Activated CD8-positive, alpha-beta T cell treated with anti-CD3 and anti-CD28 coated beads, Interleukin-2, amount 10 ng/mL, durations not matched to agents 7 days and 5 days (primary cell): ENCODE measurements around the gene GAN. TPM values are rescaled to one million over a fixed set of nuclear protein-coding genes. Genes with fewer than 3 reads are reported as not detected.
"Not testable (repeated sequence)": the region's sequence is repeated elsewhere in the genome, so short reads cannot be mapped to it uniquely, and the experiment has no call there.

Source experiments
- ATAC-seq: fragments of 150-1000 bp; cut with Tn5 transposase; one replicate; pipeline ENCODE4 v1.10.0; 2021; ENCODE audit warnings: moderate library complexity
- CTCF ChIA-PET: fragments of 350-600 bp; sonication (Branson Sonifier 250); formaldehyde crosslinking; loops from one replicate; lab custom pipeline; 2021; ENCODE audit warnings: antibody characterized with exemption; lab: Charles Lee
- POLR2A ChIA-PET: fragments of 350-600 bp; sonication (Branson Sonifier 250); formaldehyde crosslinking; loops from one replicate; lab custom pipeline; 2021; ENCODE audit warnings: antibody characterized with exemption; lab: Charles Lee
- DNase-seq: peaks from one replicate; pipeline ENCODE4 v3.0.0-alpha.2; 2020
- H3K27ac Mint-ChIP-seq: one replicate; pipeline ENCODE4 v1.8.0; 2021; ENCODE audit warnings: mild to moderate bottlenecking, mixed read lengths
- H3K27me3 Mint-ChIP-seq: one replicate; pipeline ENCODE4 v1.8.0; 2021; ENCODE audit warnings: low read depth, mixed read lengths
- H3K36me3 Mint-ChIP-seq: one replicate; pipeline ENCODE4 v1.8.0; 2021; ENCODE audit warnings: low read depth, mixed read lengths
- H3K4me1 Mint-ChIP-seq: one replicate; pipeline ENCODE4 v1.8.0; 2021; ENCODE audit warnings: low read depth, mixed read lengths
- H3K4me3 Mint-ChIP-seq: one replicate; pipeline ENCODE4 v1.8.0; 2021; ENCODE audit warnings: mild to moderate bottlenecking, mixed read lengths
- H3K9me3 Mint-ChIP-seq: one replicate; pipeline ENCODE4 v1.8.0; 2022; ENCODE audit warnings: mixed read lengths; ENCODE audit not compliant: insufficient read depth
- total RNA-seq, 2 experiments: library from RNA; stranded (reverse); gene quantifications; one replicate each; pipeline ENCODE4 v1.2.3, GENCODE V29; 2021

Gene GAN
- total RNA-seq, 2 experiments from 2014 or later = 7.7 to 8.5 TPM

GRCh38 chr16:81403601-81404391 lies 89.0 kb downstream of the GAN start:
- no peaks in the 10 kb centered on the region for H3K36me3 Mint-ChIP-seq
- DNase-seq (peak; percentile 87), ATAC-seq (peak; percentile 95)
- CTCF ChIA-PET = interaction anchor here (0.6 to 3.2 kb wide), 24 partner anchors 8 to 526 kb away, joined by 3 to 27 read pairs (median 4); no protein-coding TSS in a partner anchor
- H3K4me1 Mint-ChIP-seq = peaks cover 5% of the 10 kb centered on the region
- H3K4me3 Mint-ChIP-seq = no peak overlapping the region
- POLR2A ChIA-PET = interaction anchor here (0.6 kb wide), 1 partner anchor 218 kb away, joined by 3 read pairs; no protein-coding TSS in a partner anchor
- peaks cover 13% of the 10 kb centered on the region for H3K27me3 Mint-ChIP-seq
- no peak overlapping the region for H3K27ac Mint-ChIP-seq
- no peaks in the 10 kb centered on the region for H3K9me3 Mint-ChIP-seq

GRCh38 chr16:81405002-81405401 lies 90.2 kb downstream of the GAN start:
- CTCF ChIA-PET = interaction anchor here (1.3 to 3.2 kb wide), 9 partner anchors 19 to 331 kb away, joined by 3 to 27 read pairs (median 11); no protein-coding TSS in a partner anchor
- H3K9me3 Mint-ChIP-seq, ATAC-seq, H3K4me1 Mint-ChIP-seq, DNase-seq, H3K36me3 Mint-ChIP-seq, H3K4me3 Mint-ChIP-seq, POLR2A ChIA-PET, H3K27ac Mint-ChIP-seq: not testable (repeated sequence)
- H3K27me3 Mint-ChIP-seq = peaks cover 13% of the 10 kb centered on the region

GRCh38 chr16:81405702-81406113 lies 90.9 kb downstream of the GAN start:
- Mint-ChIP-seq H3K4me3 (no peak overlapping the region), H3K27me3 (peaks cover 13% of the 10 kb centered on the region), H3K27ac (no peak overlapping the region), H3K9me3 (no peaks in the 10 kb centered on the region), H3K36me3 (no peaks in the 10 kb centered on the region), H3K4me1 (peaks cover 5% of the 10 kb centered on the region)
- ChIA-PET POLR2A (no interaction called here), CTCF (no interaction called here)
- no peak for DNase-seq
- no peak for ATAC-seq

GRCh38 chr16:81408409-81408950 lies 93.7 kb downstream of the GAN start:
- Mint-ChIP-seq H3K4me1 (peaks cover 3% of the 10 kb centered on the region), H3K4me3 (no peak overlapping the region), H3K9me3 (no peaks in the 10 kb centered on the region), H3K36me3 (no peaks in the 10 kb centered on the region), H3K27ac (peak overlapping the region; percentile 6), H3K27me3 (peaks cover 8% of the 10 kb centered on the region)
- POLR2A ChIA-PET = no interaction called here
- DNase-seq = no peak
- CTCF ChIA-PET = no interaction called here
- ATAC-seq = no peak

DNA sequence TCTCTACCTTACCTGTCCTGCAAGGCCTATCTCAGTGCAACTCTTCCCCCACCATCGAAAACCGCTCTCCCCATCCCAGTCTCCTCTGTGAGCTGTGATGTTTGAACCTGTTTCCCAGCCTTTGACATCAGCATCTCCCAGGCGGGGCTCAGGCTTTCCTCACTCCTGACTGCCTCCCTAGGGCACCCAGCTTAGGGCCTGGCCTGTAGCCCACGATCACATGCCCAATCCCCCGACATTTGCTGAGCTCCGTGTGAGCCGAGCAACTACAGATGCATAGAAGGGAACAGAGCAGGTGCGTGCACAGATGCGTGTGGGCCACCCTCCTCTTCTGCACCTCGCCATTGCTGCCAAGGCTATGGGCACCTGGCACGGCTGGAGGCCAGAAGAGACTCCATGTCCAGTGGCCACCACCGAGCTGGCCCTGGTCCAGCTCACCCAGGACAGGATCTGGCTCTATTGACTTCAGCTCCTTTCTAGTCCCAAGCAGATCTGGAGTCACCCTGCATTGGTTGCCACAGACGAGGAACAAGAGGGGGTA lies 94.3 kb downstream of the GAN start:
- ChIA-PET CTCF (no interaction called here), POLR2A (no interaction called here)
- Mint-ChIP-seq H3K9me3 (no peaks in the 10 kb centered on the region), H3K27ac (peak overlapping the region; percentile 6), H3K4me3 (no peak overlapping the region), H3K4me1 (no peaks in the 10 kb centered on the region), H3K27me3 (peaks cover 8% of the 10 kb centered on the region), H3K36me3 (no peaks in the 10 kb centered on the region)
- DNase-seq = no peak
- no peak for ATAC-seq

- no peaks in the 10 kb centered on the region for H3K4me1 Mint-ChIP-seq
- no peak overlapping the region for H3K27ac Mint-ChIP-seq
- ATAC-seq (no peak), DNase-seq (no peak)
- ChIA-PET CTCF (no interaction called here), POLR2A (interaction anchor here (0.6 kb wide), 1 partner anchor 683 kb away, joined by 3 read pairs; no protein-coding TSS in a partner anchor)
- H3K4me3 Mint-ChIP-seq = no peak overlapping the region
- no peaks in the 10 kb centered on the region for H3K9me3 Mint-ChIP-seq
- no peaks in the 10 kb centered on the region for H3K36me3 Mint-ChIP-seq
- peaks cover 12% of the 10 kb centered on the region for H3K27me3 Mint-ChIP-seq
Measured at GRCh38 chr16:81410643-81411293, 96.0 kb downstream of the GAN start.

DNA sequence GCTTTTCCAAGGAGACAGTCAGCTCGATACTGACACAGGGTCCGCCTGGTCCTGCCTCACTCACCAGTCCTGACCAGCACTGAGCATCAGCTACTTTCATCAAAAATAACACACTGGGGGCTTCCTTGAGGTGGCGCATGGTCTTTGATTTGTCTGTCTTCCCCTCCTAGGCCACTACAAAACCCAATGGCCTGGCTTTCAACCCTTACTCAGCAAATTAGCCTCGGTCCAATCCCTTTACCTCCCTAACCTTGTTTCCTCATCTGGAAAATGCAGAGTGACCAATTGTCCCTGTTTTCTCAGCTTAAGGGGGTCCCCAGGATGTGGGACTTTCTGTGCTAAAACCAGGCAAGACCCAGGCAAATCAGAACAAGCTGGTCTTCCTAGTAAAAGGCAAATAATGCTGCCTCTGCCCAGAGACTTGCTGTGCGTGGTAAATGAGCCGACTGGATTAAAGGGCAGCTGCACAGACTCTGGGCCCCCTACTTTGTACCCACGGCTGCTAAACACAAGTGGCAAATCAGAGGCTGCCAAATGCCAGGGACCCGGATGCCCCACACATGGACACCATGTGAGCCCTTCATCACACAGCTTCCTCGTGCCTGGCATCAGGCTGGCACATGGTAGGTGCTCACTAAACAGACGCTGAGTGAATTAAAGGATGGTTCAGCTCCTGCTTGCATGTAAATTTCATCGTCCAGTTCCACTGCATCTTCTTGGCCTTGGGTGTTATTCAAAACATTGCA lies 98.7 kb downstream of the GAN start:
- no peaks in the 10 kb centered on the region for H3K9me3 Mint-ChIP-seq
- H3K36me3 Mint-ChIP-seq = no peaks in the 10 kb centered on the region
- no peak overlapping the region for H3K27ac Mint-ChIP-seq
- ATAC-seq = no peak
- no peak overlapping the region for H3K4me3 Mint-ChIP-seq
- DNase-seq = no peak
- H3K4me1 Mint-ChIP-seq = no peaks in the 10 kb centered on the region
- ChIA-PET POLR2A (interaction anchor here (1.2 kb wide), 1 partner anchor 63 kb away, joined by 3 read pairs; no protein-coding TSS in a partner anchor), CTCF (interaction anchor here (1.0 to 1.1 kb wide), 2 partner anchors 11 to 316 kb away, joined by 3 read pairs; no protein-coding TSS in a partner anchor)
- H3K27me3 Mint-ChIP-seq = peaks cover 12% of the 10 kb centered on the region

DNA sequence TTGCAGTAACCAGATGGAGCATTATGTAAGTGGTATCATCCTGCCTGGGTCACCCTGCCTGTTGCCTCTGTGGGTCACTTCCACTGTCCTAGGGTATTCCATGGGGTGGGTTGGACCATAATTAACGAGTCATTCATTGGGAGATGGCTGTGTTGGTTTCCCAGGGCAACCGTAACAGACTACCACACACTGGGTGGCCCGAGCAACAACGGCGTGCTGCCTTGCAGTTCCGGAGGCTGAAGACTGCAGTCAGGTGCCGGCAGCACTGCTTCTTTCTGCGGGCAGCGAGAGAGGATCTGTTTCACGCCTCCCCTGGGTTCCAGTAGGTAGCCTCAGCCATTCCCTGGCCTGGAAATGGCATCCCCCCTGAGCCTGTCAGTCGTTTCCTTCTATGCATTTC lies 101.0 kb downstream of the GAN start:
- peaks cover 6% of the 10 kb centered on the region for H3K27me3 Mint-ChIP-seq
- DNase-seq (no peak), ATAC-seq (no peak)
- ChIA-PET CTCF (no interaction called here), POLR2A (no interaction called here)
- no peaks in the 10 kb centered on the region for H3K9me3 Mint-ChIP-seq
- no peaks in the 10 kb centered on the region for H3K36me3 Mint-ChIP-seq
- H3K4me1 Mint-ChIP-seq = no peaks in the 10 kb centered on the region
- no peak overlapping the region for H3K27ac Mint-ChIP-seq
- H3K4me3 Mint-ChIP-seq = no peak overlapping the region

DNA sequence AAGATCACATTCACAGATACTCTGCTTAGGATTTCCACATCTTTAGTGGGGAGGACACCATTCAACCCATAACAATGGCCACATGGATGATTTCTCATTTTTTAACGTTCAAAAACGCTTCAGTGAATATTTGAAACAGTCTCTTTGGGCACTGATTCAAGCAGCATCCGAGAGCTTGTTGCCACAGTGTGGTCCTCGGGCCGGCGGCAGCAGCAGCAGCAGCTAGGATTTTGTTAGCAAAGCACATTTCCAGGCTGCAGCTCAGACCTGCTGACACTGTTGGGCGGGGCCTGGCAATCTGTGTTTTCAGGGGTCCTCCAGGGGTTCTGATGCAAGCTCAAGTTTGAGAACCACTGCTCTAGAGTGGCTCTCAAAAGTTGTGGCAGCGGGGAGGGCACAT lies 102.0 kb downstream of the GAN start:
- ChIA-PET CTCF (interaction anchor here (1.2 to 1.4 kb wide), 2 partner anchors 13 to 16 kb away, joined by 3 to 4 read pairs; no protein-coding TSS in a partner anchor), POLR2A (no interaction called here)
- H3K4me1 Mint-ChIP-seq = no peaks in the 10 kb centered on the region

DNA sequence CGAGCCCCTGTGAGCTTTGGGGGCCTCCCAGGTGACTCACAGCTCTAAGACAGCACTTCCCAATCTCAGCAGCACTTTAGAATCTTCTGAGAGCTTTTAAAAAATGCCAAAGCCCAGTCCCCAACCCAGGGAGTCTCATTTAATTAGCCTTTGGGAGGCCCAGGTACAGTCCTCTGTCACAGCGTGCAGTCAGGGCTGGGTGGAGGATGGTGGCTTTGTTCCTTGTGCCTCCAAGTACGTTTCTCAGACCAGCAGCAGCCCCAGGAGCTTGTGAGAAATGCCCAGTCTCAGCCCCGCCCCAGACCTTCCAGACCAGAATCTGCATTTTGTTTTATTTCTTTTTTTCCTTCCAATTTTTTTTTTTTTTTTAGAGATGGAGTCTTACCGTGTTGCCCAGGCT lies 102.4 kb downstream of the GAN start:
- DNase-seq = no peak
- ChIA-PET POLR2A (no interaction called here), CTCF (interaction anchor here (1.2 to 1.4 kb wide), 2 partner anchors 13 to 16 kb away, joined by 3 to 4 read pairs; no protein-coding TSS in a partner anchor)
- Mint-ChIP-seq H3K27ac (no peak overlapping the region), H3K4me3 (no peak overlapping the region), H3K36me3 (no peaks in the 10 kb centered on the region), H3K4me1 (no peaks in the 10 kb centered on the region), H3K27me3 (peaks cover 4% of the 10 kb centered on the region), H3K9me3 (no peaks in the 10 kb centered on the region)
- ATAC-seq = no peak

More for the DNA sequence above, 102.0 kb downstream of the GAN start:
- no peak for DNase-seq
- Mint-ChIP-seq H3K4me3 (no peak overlapping the region), H3K27ac (no peak overlapping the region), H3K27me3 (peaks cover 4% of the 10 kb centered on the region), H3K36me3 (no peaks in the 10 kb centered on the region), H3K9me3 (no peaks in the 10 kb centered on the region)
- ATAC-seq = no peak

DNA sequence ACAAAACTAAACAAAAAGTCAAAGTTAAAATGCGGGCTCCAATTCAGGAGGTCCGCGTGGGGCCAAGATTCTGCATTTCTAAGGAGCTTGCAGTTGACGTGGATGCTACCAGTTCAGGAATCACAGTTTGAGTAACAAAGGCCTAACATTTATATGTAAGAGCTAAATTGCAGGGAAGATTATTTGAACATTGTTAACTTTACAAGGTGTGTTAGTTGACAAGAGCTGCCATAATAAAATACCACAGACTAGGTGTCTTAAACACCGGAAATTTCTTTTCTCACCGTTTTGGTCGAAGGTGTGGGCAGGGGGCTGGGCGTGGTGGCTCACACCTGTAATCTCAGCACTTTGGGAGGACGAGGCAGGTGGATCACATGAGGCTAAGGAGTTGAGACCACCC lies 105.0 kb downstream of the GAN start:
- H3K4me3 Mint-ChIP-seq = no peak overlapping the region
- H3K27ac Mint-ChIP-seq = no peak overlapping the region
- CTCF ChIA-PET = no interaction called here
- no peaks in the 10 kb centered on the region for H3K36me3 Mint-ChIP-seq
- no peaks in the 10 kb centered on the region for H3K9me3 Mint-ChIP-seq
- H3K27me3 Mint-ChIP-seq = peaks cover 2% of the 10 kb centered on the region
- POLR2A ChIA-PET = no interaction called here
- DNase-seq = no peak
- no peak for ATAC-seq
- H3K4me1 Mint-ChIP-seq = peaks cover 3% of the 10 kb centered on the region
